Measurements from ENCODE around the gene TIGD6. TPM values are rescaled to one million over a fixed set of nuclear protein-coding genes. Genes with fewer than 3 reads are reported as not detected.

Gene TIGD6
- total and polyA plus RNA-seq, 2 experiments from 2014 or later: 1.4 to 2.1 TPM

GRCh38 chr5:150020249-150020648 lies 19.8 kb upstream of the TIGD6 start:
- peak overlapping the region; percentile 78; the same call in 1 of the 2 replicates for H3K27ac Mint-ChIP-seq
- Histone ChIP-seq H3K4me3 (no peak overlapping the region), H3K9me2 (ENCODE audit: insufficient read depth) (no peaks in the 10 kb centered on the region), H3K79me2 (replicated peaks; ENCODE audit: insufficient read depth) (peaks cover 7% of the 10 kb centered on the region; the same call in 1 of the 2 replicates), H3K27me3 (ENCODE audit: insufficient read depth) (no peaks in the 10 kb centered on the region), H3K27ac (ENCODE audit: low read depth) (no peak overlapping the region), H3K36me3 (ENCODE audit: insufficient read depth) (peaks cover 39% of the 10 kb centered on the region), H2AFZ (no peak overlapping the region), H4K20me1 (replicated peaks; ENCODE audit: insufficient read depth) (no peaks in the 10 kb centered on the region; the same call in none of the 2 replicates), H3F3A (replicated peaks; ENCODE audit: low read depth) (0 out of 2 replicates have a peak, but pooled peaks cover 2% of the 10 kb centered on the region), H3K4me2 (no peak overlapping the region), H3K4me1 (ENCODE audit: insufficient read depth) (no peaks in the 10 kb centered on the region; the same call in 1 of the 2 replicates)
- H3K27me3 Mint-ChIP-seq (ENCODE audit: insufficient read depth, low read depth, poor library complexity): peaks cover 4% of the 10 kb centered on the region
- H3K4me3 Mint-ChIP-seq: no peak overlapping the region
- H3K9me3 Mint-ChIP-seq: peaks cover 6% of the 10 kb centered on the region; the same call in 1 of the 3 replicates
- no peak for TF ChIP-seq ZNF462 (CRISPR knock-in tag; IDR thresholded peaks at IDR 0.05)
- no peak for TF ChIP-seq EZH2 (IDR thresholded peaks at IDR 0.05; ENCODE audit: low read depth, unreplicated experiment)
- TF ChIP-seq CREB1 (CRISPR knock-in tag; IDR thresholded peaks at IDR 0.05; ENCODE audit: low read depth): no peak
- peaks cover 20% of the 10 kb centered on the region for H3K4me1 Mint-ChIP-seq
- no peak for ATAC-seq
- H3K36me3 Mint-ChIP-seq (ENCODE audit: low read depth): peaks cover 70% of the 10 kb centered on the region
- no peak for DNase-seq (ENCODE audit: low spot score)

GRCh38 chr5:150017226-150018005 lies 17.0 kb upstream of the TIGD6 start:
- peaks cover 7% of the 10 kb centered on the region; the same call in 1 of the 2 replicates for H4K20me1 ChIP-seq (replicated peaks; ENCODE audit: insufficient read depth)
- H3K4me3 ChIP-seq: no peak overlapping the region
- DNase-seq (ENCODE audit: low spot score) (no peak), ATAC-seq (no peak)
- H3K27me3 ChIP-seq (ENCODE audit: insufficient read depth): no peaks in the 10 kb centered on the region
- H3K27ac ChIP-seq (ENCODE audit: low read depth): no peak overlapping the region
- Mint-ChIP-seq H3K4me3 (no peak overlapping the region), H3K27ac (no peak overlapping the region), H3K27me3 (ENCODE audit: insufficient read depth, low read depth, poor library complexity) (peaks cover 4% of the 10 kb centered on the region), H3K4me1 (peaks cover 18% of the 10 kb centered on the region), H3K9me3 (peaks cover 10% of the 10 kb centered on the region; the same call in 1 of the 3 replicates), H3K36me3 (ENCODE audit: low read depth) (peaks cover 82% of the 10 kb centered on the region)
- 0 out of 2 replicates have a peak, but pooled peaks cover 2% of the 10 kb centered on the region for H3F3A ChIP-seq (replicated peaks; ENCODE audit: low read depth)
- H3K79me2 ChIP-seq (replicated peaks; ENCODE audit: insufficient read depth): 0 out of 2 replicates have a peak, but pooled peaks cover 7% of the 10 kb centered on the region
- H3K4me1 ChIP-seq (ENCODE audit: insufficient read depth): no peaks in the 10 kb centered on the region; the same call in 1 of the 2 replicates
- H3K9me2 ChIP-seq (ENCODE audit: insufficient read depth): no peaks in the 10 kb centered on the region
- no peak overlapping the region for H3K4me2 ChIP-seq
- no peak for TF ChIP-seq NANOG (IDR thresholded peaks at IDR 0.05; ENCODE audit: borderline replicate concordance)
- no peak for TF ChIP-seq REST (IDR thresholded peaks at IDR 0.05; ENCODE audit: unreplicated experiment)
- H3K36me3 ChIP-seq (ENCODE audit: insufficient read depth): peaks cover 55% of the 10 kb centered on the region
- no peak overlapping the region for H2AFZ ChIP-seq

Measured in GM23338 (cell line).